Placental pericyte (primary cell): ENCODE data around the gene USP9X. TPM values are rescaled to one million over a fixed set of nuclear protein-coding genes. Genes with fewer than 3 reads are reported as not detected.

Experiments
- total RNA-seq: library from RNA; depleted of rRNA; stranded (reverse); fragments of >200 nt; gene quantifications from 2 replicates; pipeline ENCODE4 v1.2.3, GENCODE V29; 2012

USP9X gene
- total RNA-seq, result 109 and 131 TPM in 2 replicates

GRCh38 chrX:41084893-41085511 lies at the start of gene USP9X:
Gene USP9X, plus strand, starts transcription at chrX:41085445. Its CDS starts 38,184 bp downstream, at chrX:41123629.

Other genes with a start within 250 kb of the USP9X start
- gene DDX3X, start 248.7 kb downstream of the USP9X start, total RNA-seq, result 245 and 282 TPM in 2 replicates